Naive B cell (primary cell): ENCODE results near the gene SPEF1. TPM values are rescaled to one million over a fixed set of nuclear protein-coding genes. Genes with fewer than 3 reads are reported as not detected.
"Not testable (repeated sequence)": the region's sequence is repeated elsewhere in the genome, so short reads cannot be mapped to it uniquely, and the experiment has no call there.

ENCODE experiments used
- ATAC-seq, 2 donors: fragments of 150-1000 bp; cut with Tn5 transposase; 2 replicates each; pipeline ENCODE4 v1.10.0; 2021; ENCODE audit warnings: low read depth in 2 of 2, mild to moderate bottlenecking in 2 of 2, moderate library complexity in 2 of 2
- DNase-seq: peaks from one replicate; pipeline ENCODE4 v3.0.0; 2022
- H3K27ac Mint-ChIP-seq, 6 donors: one replicate each; pipeline ENCODE4 v1.8.0; 2020 to 2022; ENCODE audit warnings: mild to moderate bottlenecking in 6 of 6, mixed read lengths in 6 of 6, moderate library complexity in 5 of 6, inconsistent platforms in 2 of 6
- H3K27me3 Mint-ChIP-seq, 3 donors: one replicate each; pipeline ENCODE4 v1.8.0; 2021 to 2022; ENCODE audit warnings: mixed read lengths in 3 of 3, mild to moderate bottlenecking in 1 of 3
- H3K36me3 Mint-ChIP-seq, 2 donors: one replicate each; pipeline ENCODE4 v1.8.0; 2020 to 2022; ENCODE audit warnings: mixed read lengths in 2 of 2, inconsistent platforms in 1 of 2, mild to moderate bottlenecking in 1 of 2
- H3K4me1 Mint-ChIP-seq, 3 donors: one replicate each; pipeline ENCODE4 v1.8.0; 2020 to 2022; ENCODE audit warnings: mixed read lengths in 3 of 3, inconsistent platforms in 1 of 3, mild to moderate bottlenecking in 1 of 3, moderate library complexity in 1 of 3
- H3K4me3 Mint-ChIP-seq, 8 donors: one replicate each; pipeline ENCODE4 v1.8.0; 2020 to 2022; ENCODE audit warnings: mild to moderate bottlenecking in 8 of 8, mixed read lengths in 8 of 8, moderate library complexity in 8 of 8, inconsistent platforms in 2 of 8
- H3K9me3 Mint-ChIP-seq, 7 donors: one replicate each; pipeline ENCODE4 v1.8.0; 2020 to 2022; ENCODE audit warnings: mixed read lengths in 7 of 7, mild to moderate bottlenecking in 5 of 7, inconsistent platforms in 2 of 7, moderate library complexity in 1 of 7
- polyA plus RNA-seq, 6 donors: library from polyadenylated mRNA; unstranded; fragments of 300-500 nt; fragmentation: Illumina TruSeq; gene quantifications; one replicate each; pipeline ENCODE4 v1.2.3, GENCODE V29; 2021; ENCODE audit warnings: low read depth in 6 of 6

The SPEF1 gene
- not detected for polyA plus RNA-seq

DNA sequence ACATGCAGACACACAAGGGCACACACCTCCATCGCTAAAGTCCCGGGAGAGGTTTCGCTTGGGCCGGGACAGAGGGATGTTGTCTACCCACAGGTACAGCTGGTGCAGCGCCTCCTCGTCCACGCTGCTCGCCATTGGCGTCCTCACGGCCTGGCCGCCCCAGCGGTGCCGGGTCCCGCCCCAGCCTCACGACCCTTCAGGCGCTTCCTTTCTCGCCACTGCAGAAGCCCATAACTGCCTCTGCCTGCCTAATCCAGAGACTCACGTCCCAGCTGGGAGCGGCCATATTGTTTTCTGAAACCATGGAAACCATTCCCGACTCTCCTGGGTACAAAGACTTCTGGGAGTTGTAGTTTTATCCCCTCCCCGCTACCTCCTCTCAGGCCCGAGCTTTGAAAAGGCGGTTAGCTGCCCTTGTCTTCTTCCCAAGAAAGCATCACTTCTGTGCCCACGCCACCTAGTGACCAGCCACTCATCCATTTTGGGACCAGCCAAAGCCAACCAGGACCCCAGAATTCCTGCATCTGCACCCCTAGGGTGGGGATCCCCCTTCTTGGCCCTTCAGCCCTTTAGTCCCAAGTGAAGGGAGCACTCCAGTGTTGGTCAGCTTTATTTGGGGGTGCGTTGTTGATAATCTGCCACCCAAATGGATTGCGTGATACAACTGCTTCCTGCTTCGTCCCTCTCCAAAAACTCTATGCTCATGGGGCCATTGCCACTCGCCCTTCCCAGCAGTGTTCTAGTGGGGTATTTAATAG is at the start of gene SPEF1:
Gene SPEF1 (minus strand): TSS at position 296 of the 758 bp plus-strand sequence. CDS start 161 bp downstream, at position 135.
- ATAC-seq, result peak; percentile 32 to 45
- Mint-ChIP-seq H3K27ac (peak within 1 kb of the TSS; percentile 21 to 74 (median 52)), H3K9me3 (no peaks in the 10 kb centered on the region), H3K4me3 (peak within 1 kb of the TSS; percentile 57 to 87 (median 72)), H3K4me1 (peaks cover 51 to 70% (median 61%) of the 10 kb centered on the region in 3 donors), H3K27me3 (peaks cover 0 to 8% (median 7%) of the 10 kb centered on the region in 3 donors), H3K36me3 (no peaks in the 10 kb centered on the region)
- peak; percentile 47 for DNase-seq

GRCh38 chr20:3829891-3830290 is 48.6 kb upstream of the SPEF1 start:
- H3K27ac Mint-ChIP-seq, DNase-seq, H3K4me3 Mint-ChIP-seq, H3K27me3 Mint-ChIP-seq, H3K36me3 Mint-ChIP-seq, ATAC-seq, H3K9me3 Mint-ChIP-seq: not testable (repeated sequence)
- peaks cover 7 to 11% (median 7%) of the 10 kb centered on the region in 3 donors for H3K4me1 Mint-ChIP-seq

DNA sequence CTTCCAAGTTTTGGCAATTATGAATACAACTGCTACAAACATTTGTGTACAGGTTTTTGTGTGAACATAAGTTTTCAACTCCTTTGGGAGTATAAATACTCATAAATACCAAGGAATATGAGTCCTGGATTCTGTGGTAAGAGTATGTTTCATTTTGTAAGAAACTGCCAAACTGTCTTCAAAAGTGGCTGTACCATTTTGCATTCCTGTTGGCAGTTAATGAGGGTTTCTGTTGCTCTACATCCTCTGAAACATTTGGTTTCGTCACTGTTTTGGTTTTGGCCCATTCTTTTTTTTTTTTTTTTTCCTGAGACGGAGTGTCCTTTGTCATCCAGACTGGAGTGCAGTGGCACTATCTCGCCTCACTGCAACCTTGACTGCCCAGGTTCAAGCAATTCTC is 47.5 kb upstream of the SPEF1 start:
- H3K4me1 Mint-ChIP-seq, result peaks cover 7 to 11% (median 7%) of the 10 kb centered on the region in 3 donors
- H3K27ac Mint-ChIP-seq, result no peak overlapping the region
- no peak for ATAC-seq
- DNase-seq, result no peak
- H3K27me3 Mint-ChIP-seq, result no peaks in the 10 kb centered on the region
- H3K4me3 Mint-ChIP-seq, result no peak overlapping the region
- no peaks in the 10 kb centered on the region for H3K36me3 Mint-ChIP-seq
- no peaks in the 10 kb centered on the region for H3K9me3 Mint-ChIP-seq

DNA sequence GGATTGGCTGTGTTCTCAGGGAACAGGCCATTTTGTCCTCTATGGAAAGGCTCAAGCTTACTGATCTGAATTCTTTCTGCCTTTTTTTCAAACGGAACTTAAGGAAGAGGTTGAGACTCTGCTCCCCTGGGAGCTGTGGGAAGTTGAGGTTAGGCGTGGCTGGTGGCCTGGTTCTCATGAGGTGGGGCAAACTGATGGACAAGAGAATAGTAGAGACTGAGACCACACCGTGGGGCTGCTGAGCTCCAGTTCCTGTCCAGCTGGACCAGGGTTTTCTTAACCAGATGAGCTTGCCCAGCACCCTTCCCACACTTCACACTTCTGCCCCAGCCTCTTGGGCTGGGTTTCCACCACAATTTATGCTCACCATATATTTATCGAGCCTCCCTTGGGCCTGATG is 45.2 kb upstream of the SPEF1 start:
- Mint-ChIP-seq H3K27me3 (no peaks in the 10 kb centered on the region), H3K4me3 (peak overlapping the region in 2 of 8 donors; percentile 5 to 41), H3K27ac (peak overlapping the region in 2 of 6 donors; percentile 36 to 67), H3K9me3 (no peaks in the 10 kb centered on the region), H3K4me1 (peaks cover 12 to 17% (median 13%) of the 10 kb centered on the region in 3 donors), H3K36me3 (no peaks in the 10 kb centered on the region)
- ATAC-seq (no peak), DNase-seq (no peak)

DNA sequence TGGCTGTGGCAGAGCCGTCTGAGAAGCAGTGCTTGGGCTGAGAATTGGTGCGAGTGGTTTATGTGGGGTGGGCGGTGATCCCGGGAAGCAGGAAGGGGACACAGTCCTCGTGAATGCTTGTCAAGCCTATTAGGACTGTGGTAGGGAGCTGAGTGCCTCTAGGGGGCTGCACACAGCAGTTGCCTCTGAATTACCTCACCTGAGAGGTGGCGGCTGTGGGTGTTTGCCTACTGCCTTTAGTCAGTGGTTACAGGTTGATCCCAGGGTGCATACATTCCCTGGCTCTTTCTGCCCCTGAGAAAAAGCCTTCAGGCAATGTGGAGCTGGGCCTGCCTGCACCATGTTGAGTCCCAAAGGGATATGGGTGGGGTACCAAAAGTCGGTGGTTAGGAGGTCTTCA is 44.3 kb upstream of the SPEF1 start:
- ATAC-seq (no peak), DNase-seq (no peak)
- H3K9me3 Mint-ChIP-seq, result no peaks in the 10 kb centered on the region
- H3K4me1 Mint-ChIP-seq, result peaks cover 16 to 25% (median 17%) of the 10 kb centered on the region in 3 donors
- peak overlapping the region in 2 of 8 donors; percentile 41 to 45 for H3K4me3 Mint-ChIP-seq
- H3K36me3 Mint-ChIP-seq, result no peaks in the 10 kb centered on the region
- H3K27ac Mint-ChIP-seq, result peak overlapping the region in 2 of 6 donors; percentile 39 to 45
- no peaks in the 10 kb centered on the region for H3K27me3 Mint-ChIP-seq

- Mint-ChIP-seq H3K27ac (no peak overlapping the region), H3K9me3 (no peaks in the 10 kb centered on the region), H3K4me1 (peaks cover 16 to 35% (median 27%) of the 10 kb centered on the region in 3 donors), H3K27me3 (no peaks in the 10 kb centered on the region), H3K4me3 (no peak overlapping the region), H3K36me3 (no peaks in the 10 kb centered on the region)
- DNase-seq, result no peak
- no peak for ATAC-seq
These were observed 42.6 kb upstream of the SPEF1 start for GRCh38 chr20:3823881-3824280.

DNA sequence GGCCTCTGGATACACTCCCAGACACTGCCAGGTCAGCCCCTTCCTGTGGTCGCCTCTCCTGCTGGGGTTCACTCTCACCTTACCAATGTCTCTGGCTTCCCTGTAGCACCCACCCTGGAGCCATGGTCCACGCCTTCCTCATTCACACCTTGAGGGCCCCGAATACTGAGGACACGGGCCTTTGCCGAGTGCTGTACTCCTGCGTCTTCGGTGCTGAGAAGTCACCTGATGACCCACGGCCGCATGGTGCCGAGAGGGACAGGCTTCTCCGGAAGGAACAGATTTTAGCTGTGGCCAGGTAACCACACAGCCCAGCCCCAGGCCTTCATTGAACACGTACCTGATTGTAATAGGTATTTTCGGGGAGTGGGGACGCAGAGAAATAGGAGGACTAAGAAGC is 40.7 kb upstream of the SPEF1 start:
- no peaks in the 10 kb centered on the region for H3K36me3 Mint-ChIP-seq
- H3K4me3 Mint-ChIP-seq, result peak overlapping the region; percentile 76 to 96 (median 95)
- ATAC-seq (no peak), DNase-seq (no peak)
- no peaks in the 10 kb centered on the region for H3K9me3 Mint-ChIP-seq
- H3K4me1 Mint-ChIP-seq, result peaks cover 16 to 41% (median 29%) of the 10 kb centered on the region in 3 donors
- H3K27me3 Mint-ChIP-seq, result no peaks in the 10 kb centered on the region
- peak overlapping the region in 5 of 6 donors; percentile 67 to 99 (median 79) for H3K27ac Mint-ChIP-seq

DNA sequence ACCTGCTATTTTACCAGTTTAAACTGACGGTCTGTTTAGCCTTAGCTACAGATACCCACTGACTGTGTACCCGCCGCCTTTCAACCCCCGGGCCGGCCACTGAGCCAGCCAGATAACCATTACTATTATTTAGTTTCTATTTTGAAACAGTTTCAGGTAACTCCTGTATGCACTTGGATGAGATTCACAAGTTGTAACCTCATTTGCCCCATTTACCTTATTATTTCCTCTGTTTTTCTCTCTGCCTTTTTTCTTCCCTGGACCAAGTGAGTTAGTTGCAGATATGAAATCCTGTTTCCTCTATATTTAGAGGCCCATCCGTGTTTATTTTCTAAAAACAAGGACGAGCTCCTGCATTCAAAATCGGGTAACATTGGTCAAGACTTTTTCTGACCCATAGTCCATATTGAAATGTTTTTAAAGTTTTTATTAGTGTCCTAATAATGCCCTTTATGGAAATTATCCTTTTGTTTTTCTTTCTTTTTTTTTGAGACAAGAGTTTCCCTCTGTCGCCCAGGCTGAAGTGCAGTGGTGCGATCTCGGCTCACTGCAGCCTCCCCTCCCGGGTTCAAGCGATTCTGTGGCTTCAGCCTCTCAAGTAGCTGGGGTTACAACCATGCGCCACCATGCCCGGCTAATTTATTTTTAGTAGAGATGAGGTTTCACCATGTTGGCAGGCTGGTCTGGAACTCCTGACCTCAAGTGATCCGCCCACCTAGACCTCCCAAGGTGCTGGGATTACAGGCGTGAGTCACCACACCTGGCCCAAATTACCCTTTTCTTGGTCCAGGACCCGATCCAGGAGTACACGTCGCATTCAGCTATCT is 39.9 kb upstream of the SPEF1 start:
- Mint-ChIP-seq H3K27me3 (peaks cover 0 to 6% (median 0%) of the 10 kb centered on the region in 3 donors), H3K27ac (peak overlapping the region; percentile 96 to 99 (median 99)), H3K9me3 (no peaks in the 10 kb centered on the region), H3K4me3 (peak overlapping the region; percentile 86 to 96 (median 96)), H3K36me3 (no peaks in the 10 kb centered on the region), H3K4me1 (peaks cover 8 to 32% (median 22%) of the 10 kb centered on the region in 3 donors)
- ATAC-seq, result peak in 1 of 2 donors; percentile 14
- no peak for DNase-seq

- Mint-ChIP-seq H3K4me1 (peaks cover 8 to 30% (median 22%) of the 10 kb centered on the region in 3 donors), H3K27ac (peak within 1 kb of the TSS; percentile 96 to 99 (median 99)), H3K9me3 (no peaks in the 10 kb centered on the region), H3K4me3 (peak within 1 kb of the TSS; percentile 86 to 96 (median 96)), H3K36me3 (no peaks in the 10 kb centered on the region), H3K27me3 (peaks cover 0 to 7% (median 0%) of the 10 kb centered on the region in 3 donors)
- DNase-seq (peak; percentile 95), ATAC-seq (peak; percentile 82 to 84)
These were observed 39.0 kb upstream of the SPEF1 start, which contains the start of gene AP5S1 for GRCh38 chr20:3820048-3820900. Gene AP5S1, plus strand, starts transcription at chr20:3820547. Its CDS starts 1,571 bp downstream, at chr20:3822118.

DNA sequence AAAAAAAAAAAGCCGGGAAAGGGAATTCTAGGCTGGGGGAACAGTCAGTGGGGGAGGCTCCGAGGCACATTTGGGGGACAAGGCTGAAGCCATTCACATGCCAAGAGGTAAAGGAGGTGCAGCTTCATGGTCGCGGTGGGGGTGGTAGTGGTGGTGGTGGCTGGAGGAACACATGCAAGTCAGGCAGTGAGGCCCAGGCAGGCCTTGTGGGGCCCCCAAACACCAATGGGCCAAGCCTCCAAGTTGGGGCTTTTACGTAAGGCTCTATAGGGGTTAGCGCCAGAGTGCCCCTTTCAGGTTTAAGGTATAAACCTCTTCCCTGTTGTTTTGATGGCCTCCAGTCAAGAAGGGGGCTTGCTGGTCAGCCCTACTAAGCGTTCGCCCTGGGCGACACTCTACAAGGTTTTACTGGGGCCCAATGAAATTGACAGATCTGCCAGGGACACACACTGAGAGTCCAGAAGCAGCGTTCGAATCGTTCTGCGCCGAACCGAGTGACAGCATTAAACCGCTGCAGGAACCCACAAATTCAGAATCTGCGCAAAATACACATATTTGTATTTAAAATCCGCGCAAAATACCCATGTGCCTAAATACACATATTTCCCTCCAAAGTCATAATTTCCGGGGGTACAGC is 38.3 kb upstream of the SPEF1 start:
- DNase-seq (no peak), ATAC-seq (no peak)
- H3K27me3 Mint-ChIP-seq, result peaks cover 0 to 7% (median 0%) of the 10 kb centered on the region in 3 donors
- no peaks in the 10 kb centered on the region for H3K9me3 Mint-ChIP-seq
- H3K4me3 Mint-ChIP-seq, result peak overlapping the region; percentile 77 to 96 (median 90)
- H3K27ac Mint-ChIP-seq, result peak overlapping the region; percentile 74 to 99 (median 92)
- no peaks in the 10 kb centered on the region for H3K36me3 Mint-ChIP-seq
- peaks cover 8 to 30% (median 22%) of the 10 kb centered on the region in 3 donors for H3K4me1 Mint-ChIP-seq

DNA sequence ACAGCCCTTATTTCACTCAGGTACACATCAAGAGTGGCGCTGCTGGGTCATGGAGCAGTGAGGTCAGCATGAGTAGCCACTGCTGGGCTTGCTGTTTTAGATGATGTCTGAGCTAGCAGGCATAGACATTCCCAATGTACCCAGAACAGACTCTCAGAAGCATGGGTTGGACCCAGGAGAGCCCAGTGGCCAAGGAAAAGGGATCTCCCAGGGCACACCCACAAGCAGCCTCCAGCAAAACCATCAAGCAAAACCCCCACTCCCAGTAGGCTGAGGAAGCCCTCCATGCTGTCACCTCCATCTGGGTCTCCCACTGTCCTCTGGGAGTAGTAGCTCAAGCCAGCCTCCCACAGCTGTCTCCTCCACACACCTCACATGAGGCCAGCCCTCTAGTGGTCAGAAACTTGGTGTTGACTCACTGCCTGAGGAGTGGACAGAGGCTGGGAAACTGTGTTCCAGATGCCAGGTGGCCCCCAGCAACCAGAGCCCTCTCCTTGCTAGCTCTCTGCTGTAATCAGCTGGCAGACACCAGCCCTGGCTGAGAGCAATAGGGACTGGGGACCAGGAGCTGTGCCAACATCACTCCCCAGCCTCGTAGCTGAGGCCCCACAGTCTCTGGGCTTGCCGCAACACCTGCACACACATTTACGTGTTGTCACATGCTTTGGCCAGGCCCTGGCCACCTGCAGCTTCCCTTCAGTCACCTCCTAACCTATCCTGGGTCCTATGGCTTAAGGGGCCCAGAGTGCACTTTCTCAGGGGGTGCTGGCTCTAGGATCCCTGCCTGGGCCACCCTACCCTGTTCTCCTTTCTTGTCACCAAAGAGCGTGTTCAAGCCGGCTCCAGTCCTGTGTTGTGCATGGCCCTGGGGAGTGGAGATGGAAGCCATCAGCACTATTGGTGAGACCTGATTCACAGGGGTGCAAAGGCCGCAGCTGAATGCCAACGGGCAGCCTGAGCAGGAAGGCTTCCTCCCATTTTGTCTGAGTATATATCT is 37.2 kb upstream of the SPEF1 start:
- Mint-ChIP-seq H3K27ac (peak overlapping the region in 2 of 6 donors; percentile 62 to 96), H3K9me3 (no peaks in the 10 kb centered on the region), H3K27me3 (peaks cover 0 to 7% (median 0%) of the 10 kb centered on the region in 3 donors), H3K4me3 (peak overlapping the region in 6 of 8 donors; percentile 22 to 96 (median 62)), H3K4me1 (peaks cover 8 to 30% (median 22%) of the 10 kb centered on the region in 3 donors), H3K36me3 (no peaks in the 10 kb centered on the region)
- DNase-seq (no peak), ATAC-seq (no peak)
